Kidney capillary endothelial cell (primary cell): Measurements from ENCODE around the gene ZBTB7A.

Source experiments
- DNase-seq: peaks from one replicate; pipeline ENCODE4 v3.0.0-alpha.2; 2018; ENCODE audit warnings: low spot score

The ZBTB7A gene

GRCh38 chr19:4053423-4054324 lies 13.0 kb downstream of the ZBTB7A start:
- DNase-seq: no peak

GRCh38 chr19:4052993-4053422 lies 13.7 kb downstream of the ZBTB7A start:
- DNase-seq: no peak

GRCh38 chr19:4052114-4052992 lies 14.3 kb downstream of the ZBTB7A start:
- no peak for DNase-seq

- no peak for DNase-seq
These were observed 15.3 kb downstream of the ZBTB7A start for GRCh38 chr19:4051175-4052101.

- no peak for DNase-seq
These were observed 17.3 kb downstream of the ZBTB7A start for GRCh38 chr19:4049432-4049831.

GRCh38 chr19:4046946-4047683 lies 19.6 kb downstream of the ZBTB7A start:
- no peak for DNase-seq

- no peak for DNase-seq
These were observed 20.4 kb downstream of the ZBTB7A start for GRCh38 chr19:4046362-4046691.

GRCh38 chr19:4045597-4046361 lies 20.9 kb downstream of the ZBTB7A start:
- DNase-seq: no peak

- DNase-seq: no peak
These were observed 21.7 kb downstream of the ZBTB7A start for GRCh38 chr19:4044990-4045465.

GRCh38 chr19:4043966-4044715 lies 22.6 kb downstream of the ZBTB7A start:
- DNase-seq: no peak

- no peak for DNase-seq
These were observed 23.3 kb downstream of the ZBTB7A start for GRCh38 chr19:4043401-4043800.

GRCh38 chr19:4042731-4043082 lies 24.0 kb downstream of the ZBTB7A start:
- DNase-seq: no peak

GRCh38 chr19:4042064-4042730 lies 24.5 kb downstream of the ZBTB7A start:
- no peak for DNase-seq

GRCh38 chr19:4038661-4039423 lies 27.9 kb downstream of the ZBTB7A start:
- DNase-seq: no peak

- no peak for DNase-seq
These were observed 28.6 kb downstream of the ZBTB7A start for GRCh38 chr19:4038057-4038456.

GRCh38 chr19:4037301-4037949 lies 29.3 kb downstream of the ZBTB7A start:
- DNase-seq: no peak

GRCh38 chr19:4036576-4037300 lies 30.0 kb downstream of the ZBTB7A start:
- DNase-seq: no peak
